Measurements from ENCODE around the gene FOXL2. TPM values are rescaled to one million over a fixed set of nuclear protein-coding genes. Genes with fewer than 3 reads are reported as not detected.

The FOXL2 gene
- total and polyA plus RNA-seq, 2 of the 4 experiments (the other 2 are of a cell fraction) = 0.07 TPM; not detected in 1

- no peaks in the 10 kb centered on the region for H3K27me3 ChIP-seq (ENCODE audit: control insufficient read depth, insufficient read depth, low read length)
- H4K20me1 ChIP-seq (ENCODE audit: insufficient read depth, low read length) = no peaks in the 10 kb centered on the region
- no peaks in the 10 kb centered on the region for H3K79me1 ChIP-seq (ENCODE audit: low read depth in 1 of 2, low read length in 2 of 2)
- CTCF ChIA-PET = interaction anchor here (0.7 to 4.4 kb wide), 5 partner anchors 9 to 24 kb away, joined by 3 to 30 read pairs (median 3); no protein-coding TSS in a partner anchor
- dilution Hi-C loops (cut with HindIII; ENCODE audit: low sequenced_read_pairs, unreplicated experiment) = no loop called here
- no peak overlapping the region for H2BK20ac ChIP-seq (ENCODE audit: low read depth, low read length)
- peaks cover 6% of the 10 kb centered on the region for H3K4me1 ChIP-seq (ENCODE audit: control insufficient read depth, insufficient read depth, low read length)
- no peaks in the 10 kb centered on the region for H3K36me3 ChIP-seq (ENCODE audit: control insufficient read depth, insufficient read depth, low read length)
- 0 out of 2 replicates have a peak overlapping the region, but pooled peaks have one; percentile 58 for H3K14ac ChIP-seq (replicated peaks; ENCODE audit: low read depth, low read length)
- in situ Hi-C loops (cut with MboI; ENCODE audit: low sequenced_read_pairs) = no loop called here
- H4K8ac ChIP-seq (ENCODE audit: low read depth in 2 of 2, low read length in 2 of 2) = 0 out of 4 replicates have a peak overlapping the region, but pooled peaks of 1 of the 2 experiments have one; percentile 6
- no peak overlapping the region for H3K23ac ChIP-seq (ENCODE audit: low read depth, low read length)
- H3K9ac ChIP-seq (ENCODE audit: low read depth, low read length) = no peak overlapping the region
- H4K5ac ChIP-seq (ENCODE audit: low read depth, low read length) = no peak overlapping the region
- 0 out of 2 replicates have a peak, but pooled peaks cover 2% of the 10 kb centered on the region for H3K9me1 ChIP-seq (ENCODE audit: insufficient read depth, low read length)
- peak overlapping the region; percentile 57 for H3K4me2 ChIP-seq (ENCODE audit: low read depth, low read length)
- no peak for TF ChIP-seq RFX5 (IDR thresholded peaks at IDR 0.05; ENCODE audit: low read depth, low read length)
- TF ChIP-seq RCOR1 (IDR thresholded peaks at IDR 0.05; ENCODE audit: insufficient replicate concordance, low read length) = no peak
- TF ChIP-seq CTCF (conservative IDR thresholded peaks at IDR 0.05; ENCODE audit: low read depth, low read length) = no peak
- no peak for TF ChIP-seq BHLHE40 (IDR thresholded peaks at IDR 0.05; ENCODE audit: low read depth, low read length)
- TF ChIP-seq USF2 (IDR thresholded peaks at IDR 0.05; ENCODE audit: low read depth, low read length) = no peak
- no peak for TF ChIP-seq POLR2A (IDR thresholded peaks at IDR 0.05; ENCODE audit: low read depth, low read length)
- TF ChIP-seq FOS (IDR thresholded peaks at IDR 0.05; ENCODE audit: low read depth, low read length) = no peak
- no peak for TF ChIP-seq MXI1 (IDR thresholded peaks at IDR 0.05; ENCODE audit: borderline replicate concordance, low read depth, low read length)
- TF ChIP-seq NFE2L2 (IDR thresholded peaks at IDR 0.05; ENCODE audit: low read depth, low read length) = no peak
- TF ChIP-seq CEBPB (IDR thresholded peaks at IDR 0.05; ENCODE audit: low read depth, low read length) = no peak
- TF ChIP-seq ELK1 (IDR thresholded peaks at IDR 0.05; ENCODE audit: borderline replicate concordance, low read depth, low read length) = no peak
- no peak for TF ChIP-seq MAZ (IDR thresholded peaks at IDR 0.05; ENCODE audit: borderline replicate concordance, low read depth, low read length)
- no peak for TF ChIP-seq MAFK (IDR thresholded peaks at IDR 0.05; ENCODE audit: low read depth, low read length)
- no peak for TF ChIP-seq RAD21 (IDR thresholded peaks at IDR 0.05; ENCODE audit: low read length)
- H3K4ac ChIP-seq (ENCODE audit: low read depth, low read length) = no peak overlapping the region; the same call in 1 of the 2 replicates
- no peak overlapping the region; the same call in 2 of the 3 replicates for H2BK15ac ChIP-seq (ENCODE audit: low read depth, low read length)
- BruUV-seq (replicated peaks) = no TSS peak
- H2AK5ac ChIP-seq (ENCODE audit: low read depth, low read length) = peak overlapping the region; percentile 34; the same call in 1 of the 2 replicates
- no peak overlapping the region for H3K56ac ChIP-seq (ENCODE audit: extremely low read depth, insufficient read depth, low read length)
- no peak overlapping the region for H4K91ac ChIP-seq (ENCODE audit: insufficient read depth, low read depth, low read length)
- POLR2A ChIA-PET (ENCODE audit: unreplicated experiment) = no interaction called here
- H2BK5ac ChIP-seq (ENCODE audit: low read depth, low read length, poor library complexity, severe bottlenecking) = no peak overlapping the region
- DNase-seq (no peak), ATAC-seq (ENCODE audit: low read depth) (no peak)
- peak overlapping the region; percentile 13 for H2AFZ ChIP-seq (replicated peaks; ENCODE audit: low read length, poor library complexity)
- H2AK9ac ChIP-seq (replicated peaks; ENCODE audit: low read depth, low read length, poor library complexity) = no peak overlapping the region
- intact Hi-C loops (cut with micrococcal nuclease) = no loop called here
- H3K9me3 ChIP-seq (ENCODE audit: control insufficient read depth, insufficient read depth, low read length) = no peaks in the 10 kb centered on the region
- 0 out of 2 replicates have a peak overlapping the region, but pooled peaks have one; percentile 26 for H2BK120ac ChIP-seq (ENCODE audit: low read depth, low read length)
- peak overlapping the region; percentile 60; the same call in 1 of the 2 replicates for H3K18ac ChIP-seq (ENCODE audit: low read depth, low read length)
- no peak overlapping the region for H3K27ac ChIP-seq (ENCODE audit: insufficient read depth, low read length)
- H3K4me3 ChIP-seq (ENCODE audit: insufficient read depth, low read depth, low read length) = no peak overlapping the region
Observed at GRCh38 chr3:138898708-138899107, 48.2 kb downstream of the FOXL2 start.
